ENCODE results near the gene PRIMA1. TPM values are rescaled to one million over a fixed set of nuclear protein-coding genes. Genes with fewer than 3 reads are reported as not detected.

The PRIMA1 gene
- polyA plus RNA-seq, 1 experiment, result not detected

- Histone ChIP-seq H3K27ac (ENCODE audit: low read depth, low read length) (no peak overlapping the region), H3K9me3 (ENCODE audit: control insufficient read depth, insufficient read depth, low read length) (no peaks in the 10 kb centered on the region), H3K27me3 (ENCODE audit: control insufficient read depth, insufficient read depth, low read length) (peaks cover 2% of the 10 kb centered on the region), H3K4me3 (ENCODE audit: low read depth, low read length) (no peak overlapping the region)
- CTCF ChIA-PET, result no interaction called here
- no peak for DNase-seq (ENCODE audit: low read depth, low spot score)
- POLR2A ChIA-PET, result no interaction called here
- no peak for TF ChIP-seq CTCF (IDR thresholded peaks at IDR 0.05; ENCODE audit: low read depth, low read length)
Measured at GRCh38 chr14:93683226-93683625, 105.1 kb downstream of the PRIMA1 start.

- no peak overlapping the region for H3K27ac ChIP-seq (ENCODE audit: low read depth, low read length)
- CTCF ChIA-PET, result no interaction called here
- no peak for DNase-seq (ENCODE audit: low read depth, low spot score)
- no peak overlapping the region for H3K4me3 ChIP-seq (ENCODE audit: low read depth, low read length)
- POLR2A ChIA-PET, result no interaction called here
- no peaks in the 10 kb centered on the region for H3K27me3 ChIP-seq (ENCODE audit: control insufficient read depth, insufficient read depth, low read length)
- TF ChIP-seq CTCF (IDR thresholded peaks at IDR 0.05; ENCODE audit: low read depth, low read length), result no peak
- no peaks in the 10 kb centered on the region for H3K9me3 ChIP-seq (ENCODE audit: control insufficient read depth, insufficient read depth, low read length)
Measured at GRCh38 chr14:93682459-93682858, 105.8 kb downstream of the PRIMA1 start.

DNA sequence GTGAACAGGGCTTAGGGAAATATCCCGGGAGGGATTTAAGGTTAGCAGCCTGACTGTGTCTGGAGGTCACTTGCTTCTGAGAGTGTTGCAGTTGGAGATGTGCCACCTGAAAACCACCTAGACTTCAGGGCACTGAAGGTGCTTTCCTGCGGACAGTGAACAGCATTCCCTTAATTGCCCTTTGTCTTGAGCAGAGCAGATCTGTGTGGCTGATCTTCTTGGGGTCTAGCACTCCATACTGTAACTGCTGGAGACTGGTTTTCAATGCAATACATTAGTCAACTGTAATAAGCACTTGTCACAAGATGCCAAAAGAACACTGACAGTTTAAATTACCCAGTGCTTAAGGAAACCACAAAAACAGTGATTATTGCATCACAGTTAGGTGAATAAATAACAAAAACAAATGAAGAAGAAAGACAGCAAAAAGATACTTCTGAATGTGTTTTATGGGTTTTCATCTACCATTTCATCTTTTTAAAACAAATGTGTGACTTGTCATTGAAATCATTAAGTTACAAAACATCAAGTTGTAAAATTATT lies 111.8 kb downstream of the PRIMA1 start:
- no peak overlapping the region for H3K27ac ChIP-seq (ENCODE audit: low read depth, low read length)
- ChIA-PET POLR2A (no interaction called here), CTCF (no interaction called here)
- H3K9me3 ChIP-seq (ENCODE audit: control insufficient read depth, insufficient read depth, low read length), result no peaks in the 10 kb centered on the region
- H3K4me3 ChIP-seq (ENCODE audit: low read depth, low read length), result no peak overlapping the region
- TF ChIP-seq CTCF (IDR thresholded peaks at IDR 0.05; ENCODE audit: low read depth, low read length), result no peak
- no peak for DNase-seq (ENCODE audit: low read depth, low spot score)
- H3K27me3 ChIP-seq (ENCODE audit: control insufficient read depth, insufficient read depth, low read length), result no peaks in the 10 kb centered on the region

GRCh38 chr14:93675651-93676050 lies 112.6 kb downstream of the PRIMA1 start:
- no peak overlapping the region for H3K4me3 ChIP-seq (ENCODE audit: low read depth, low read length)
- no peak overlapping the region for H3K27ac ChIP-seq (ENCODE audit: low read depth, low read length)
- TF ChIP-seq CTCF (IDR thresholded peaks at IDR 0.05; ENCODE audit: low read depth, low read length), result no peak
- no peaks in the 10 kb centered on the region for H3K27me3 ChIP-seq (ENCODE audit: control insufficient read depth, insufficient read depth, low read length)
- ChIA-PET CTCF (no interaction called here), POLR2A (no interaction called here)
- no peaks in the 10 kb centered on the region for H3K9me3 ChIP-seq (ENCODE audit: control insufficient read depth, insufficient read depth, low read length)
- no peak for DNase-seq (ENCODE audit: low read depth, low spot score)

- CTCF ChIA-PET, result no interaction called here
- no peaks in the 10 kb centered on the region for H3K9me3 ChIP-seq (ENCODE audit: control insufficient read depth, insufficient read depth, low read length)
- no peak for DNase-seq (ENCODE audit: low read depth, low spot score)
- no peak for TF ChIP-seq CTCF (IDR thresholded peaks at IDR 0.05; ENCODE audit: low read depth, low read length)
- H3K27me3 ChIP-seq (ENCODE audit: control insufficient read depth, insufficient read depth, low read length), result no peaks in the 10 kb centered on the region
- no peak overlapping the region for H3K27ac ChIP-seq (ENCODE audit: low read depth, low read length)
- no peak overlapping the region for H3K4me3 ChIP-seq (ENCODE audit: low read depth, low read length)
- POLR2A ChIA-PET, result no interaction called here
Measured at GRCh38 chr14:93674343-93674742, 113.9 kb downstream of the PRIMA1 start.

All from AG04450 (cell line).